ENCODE results near the gene SLIT1.

SLIT1 gene

GRCh38 chr10:96955794-96956193, 230.0 kb downstream of the SLIT1 start:
- no peak for DNase-seq (ENCODE audit: low read depth in 1 of 2, low spot score in 1 of 2)
- no peak for TF ChIP-seq JUND (IDR thresholded peaks at IDR 0.05; ENCODE audit: low read depth)
- in situ Hi-C loops (cut with HindIII; ENCODE audit: low pct_unique_long_range_greater_than_20kb, low sequenced_read_pairs), result no loop called here

GRCh38 chr10:96951954-96952353, 233.8 kb downstream of the SLIT1 start:
- TF ChIP-seq JUND (IDR thresholded peaks at IDR 0.05; ENCODE audit: low read depth), result no peak
- in situ Hi-C loops (cut with HindIII; ENCODE audit: low pct_unique_long_range_greater_than_20kb, low sequenced_read_pairs), result no loop called here
- DNase-seq (ENCODE audit: low read depth in 1 of 2, low spot score in 1 of 2), result no peak

GRCh38 chr10:96949039-96949683, 236.6 kb downstream of the SLIT1 start:
- no peak for DNase-seq (ENCODE audit: low read depth in 1 of 2, low spot score in 1 of 2)
- no peak for TF ChIP-seq JUND (IDR thresholded peaks at IDR 0.05; ENCODE audit: low read depth)
- in situ Hi-C loops (cut with HindIII; ENCODE audit: low pct_unique_long_range_greater_than_20kb, low sequenced_read_pairs), result no loop called here

Measured in T47D (cell line).